LNCAP (cell line): ENCODE measurements around the gene ACAD10.

Experiments
- CTCF ChIP-seq: fragments of 450-650 bp; IDR thresholded peaks from 2 replicates; pipeline ENCODE4 v1.5.1; 2017; ENCODE audit warnings: mild to moderate bottlenecking

ACAD10 gene

GRCh38 chr12:111692575-111693210 lies 6.8 kb downstream of the ACAD10 start:
- TF ChIP-seq CTCF = no peak; the same call in 1 of the 2 replicates

- TF ChIP-seq CTCF = no peak
These were observed 8.0 kb downstream of the ACAD10 start for GRCh38 chr12:111693818-111694217.

- TF ChIP-seq CTCF = no peak
These were observed 14.1 kb downstream of the ACAD10 start for GRCh38 chr12:111699962-111700361.

GRCh38 chr12:111705672-111706071 lies 19.8 kb downstream of the ACAD10 start:
- no peak for TF ChIP-seq CTCF

GRCh38 chr12:111706145-111706544 lies 20.3 kb downstream of the ACAD10 start:
- TF ChIP-seq CTCF = no peak

- no peak for TF ChIP-seq CTCF
These were observed 29.4 kb downstream of the ACAD10 start for GRCh38 chr12:111715279-111715678.

- TF ChIP-seq CTCF = no peak
These were observed 34.6 kb downstream of the ACAD10 start for GRCh38 chr12:111720457-111720856.

GRCh38 chr12:111728795-111729194 lies 42.9 kb downstream of the ACAD10 start:
- no peak for TF ChIP-seq CTCF
